ENCODE results near the gene PRKAR2B.
"Not testable (repeated sequence)": the region's sequence is repeated elsewhere in the genome, so short reads cannot be mapped to it uniquely, and the experiment has no call there.

The PRKAR2B gene

DNA sequence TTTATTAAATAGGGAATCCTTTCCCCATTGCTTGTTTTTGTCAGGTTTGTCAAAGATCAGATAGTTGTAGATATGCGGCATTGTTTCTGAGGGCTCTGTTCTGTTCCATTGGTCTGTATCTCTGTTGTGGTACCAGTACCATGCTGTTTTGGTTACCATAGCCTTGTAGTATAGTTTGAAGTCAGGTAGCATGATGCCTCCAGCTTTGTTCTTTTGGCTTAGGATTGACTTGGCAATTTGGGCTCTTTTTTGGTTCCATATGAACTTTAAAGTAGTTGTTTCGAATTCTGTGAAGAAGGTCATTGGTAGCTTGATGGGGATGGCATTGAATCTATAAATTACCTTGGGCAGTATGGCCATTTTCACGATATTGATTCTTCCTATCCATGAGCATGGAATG, 11.6 kb downstream of the PRKAR2B start:
- H3K27me3 ChIP-seq (ENCODE audit: control insufficient read depth in 3 of 3, insufficient read depth in 3 of 3, low read depth in 1 of 3, low read length in 3 of 3); H4K8ac ChIP-seq (ENCODE audit: low read depth, low read length); H3K9ac ChIP-seq (ENCODE audit: low read depth, low read length, poor library complexity); H3K14ac ChIP-seq (ENCODE audit: low read length); DNase-seq (ENCODE audit: low spot score); H3K4me3 ChIP-seq (ENCODE audit: low read length in 2 of 2); H3K18ac ChIP-seq (ENCODE audit: low read length); H3K36me3 ChIP-seq (replicated peaks in 1 of 2; ENCODE audit: control insufficient read depth in 2 of 2, insufficient read depth in 2 of 2, low read length in 2 of 2); H2AFZ ChIP-seq (ENCODE audit: low read length); H3K23ac ChIP-seq (ENCODE audit: low read depth, low read length, poor library complexity); H2AK5ac ChIP-seq (ENCODE audit: low read depth, low read length); H2BK5ac ChIP-seq (ENCODE audit: low read length); H3K4me1 ChIP-seq (ENCODE audit: control insufficient read depth in 2 of 2, insufficient read depth in 1 of 2, low read depth in 1 of 2, low read length in 2 of 2); H3K27ac ChIP-seq (replicated peaks; ENCODE audit: low read length); H3K9me3 ChIP-seq (replicated peaks in 1 of 2; ENCODE audit: control insufficient read depth in 2 of 2, insufficient read depth in 1 of 2, low read depth in 1 of 2, low read length in 2 of 2); H2BK120ac ChIP-seq (ENCODE audit: low read depth, low read length); H3K4ac ChIP-seq (ENCODE audit: low read length); H2BK12ac ChIP-seq (ENCODE audit: low read length); H3K4me2 ChIP-seq (ENCODE audit: insufficient read depth, low read length, poor library complexity, severe bottlenecking); H2BK15ac ChIP-seq (ENCODE audit: low read length); H4K91ac ChIP-seq (ENCODE audit: low read depth, low read length, poor library complexity); H3K79me1 ChIP-seq (ENCODE audit: low read depth, low read length): not testable (repeated sequence)
- WGBS, 2 donors (ENCODE audit: extremely low coverage in 2 of 2, insufficient read length in 2 of 2, insufficient replicate concordance in 1 of 2) = no CpG with 5 or more reads among the region's 3 CpGs

DNA sequence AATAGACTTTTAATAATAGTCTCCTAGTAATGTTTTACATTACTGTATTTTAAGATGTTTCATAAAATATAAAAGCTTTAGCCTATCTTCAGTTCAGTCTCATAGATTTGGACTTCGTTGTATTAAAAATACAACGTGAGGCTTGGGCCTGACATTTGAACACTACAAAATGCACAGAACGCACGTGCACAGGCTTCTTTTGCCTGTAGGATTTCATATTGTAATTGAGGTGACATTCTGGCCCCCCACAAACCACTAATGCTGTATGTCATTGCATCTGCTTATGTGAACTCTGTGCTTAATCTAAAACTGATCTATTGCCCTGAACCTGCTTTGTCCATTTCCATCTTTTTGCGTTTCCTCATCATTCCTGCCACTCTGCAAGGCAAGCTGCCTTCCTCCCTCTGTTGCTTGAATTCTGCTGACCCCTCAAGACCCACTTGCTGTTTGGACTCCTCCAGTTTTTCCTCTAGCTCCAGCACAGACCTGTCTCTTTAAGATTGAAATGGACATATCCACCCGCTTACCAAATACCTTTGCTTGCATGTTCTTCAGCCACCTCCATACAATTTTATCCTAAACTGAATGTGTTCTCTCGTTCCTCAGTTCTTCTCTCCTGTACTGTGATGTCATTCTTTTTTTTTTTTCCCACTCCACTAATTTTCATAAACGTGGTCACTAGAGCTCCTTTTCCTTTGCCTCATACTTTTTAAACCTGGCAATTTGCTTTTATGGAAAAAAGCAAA, 12.4 kb downstream of the PRKAR2B start:
- DNase-seq (ENCODE audit: low spot score) = no peak
- Histone ChIP-seq H4K91ac (ENCODE audit: low read depth, low read length, poor library complexity) (no peak overlapping the region), H3K18ac (ENCODE audit: low read length) (no peak overlapping the region), H3K9ac (ENCODE audit: low read depth, low read length, poor library complexity) (no peak overlapping the region), H3K4ac (ENCODE audit: low read length) (no peak overlapping the region), H2AFZ (ENCODE audit: low read length) (no peak overlapping the region), H3K4me3 (ENCODE audit: low read length in 2 of 2) (no peak overlapping the region), H3K23ac (ENCODE audit: low read depth, low read length, poor library complexity) (no peak overlapping the region), H3K79me1 (ENCODE audit: low read depth, low read length) (no peaks in the 10 kb centered on the region), H3K9me3 (replicated peaks in 1 of 2; ENCODE audit: control insufficient read depth in 2 of 2, insufficient read depth in 1 of 2, low read depth in 1 of 2, low read length in 2 of 2) (no peaks in the 10 kb centered on the region), H3K27me3 (ENCODE audit: control insufficient read depth in 3 of 3, insufficient read depth in 3 of 3, low read depth in 1 of 3, low read length in 3 of 3) (no peaks in the 10 kb centered on the region), H3K36me3 (replicated peaks in 1 of 2; ENCODE audit: control insufficient read depth in 2 of 2, insufficient read depth in 2 of 2, low read length in 2 of 2) (no peaks in the 10 kb centered on the region), H2BK5ac (ENCODE audit: low read length) (no peak overlapping the region), H3K27ac (replicated peaks; ENCODE audit: low read length) (no peak overlapping the region), H2BK15ac (ENCODE audit: low read length) (no peak overlapping the region), H4K8ac (ENCODE audit: low read depth, low read length) (no peak overlapping the region), H3K4me2 (ENCODE audit: insufficient read depth, low read length, poor library complexity, severe bottlenecking) (no peak overlapping the region), H3K4me1 (ENCODE audit: control insufficient read depth in 2 of 2, insufficient read depth in 1 of 2, low read depth in 1 of 2, low read length in 2 of 2) (no peaks in the 10 kb centered on the region), H2BK12ac (ENCODE audit: low read length) (no peak overlapping the region), H3K14ac (ENCODE audit: low read length) (no peak overlapping the region), H2AK5ac (ENCODE audit: low read depth, low read length) (no peak overlapping the region), H2BK120ac (ENCODE audit: low read depth, low read length) (no peak overlapping the region)
- WGBS, 2 donors (ENCODE audit: extremely low coverage in 2 of 2, insufficient read length in 2 of 2, insufficient replicate concordance in 1 of 2) = no CpG with 5 or more reads among the region's 8 CpGs

DNA sequence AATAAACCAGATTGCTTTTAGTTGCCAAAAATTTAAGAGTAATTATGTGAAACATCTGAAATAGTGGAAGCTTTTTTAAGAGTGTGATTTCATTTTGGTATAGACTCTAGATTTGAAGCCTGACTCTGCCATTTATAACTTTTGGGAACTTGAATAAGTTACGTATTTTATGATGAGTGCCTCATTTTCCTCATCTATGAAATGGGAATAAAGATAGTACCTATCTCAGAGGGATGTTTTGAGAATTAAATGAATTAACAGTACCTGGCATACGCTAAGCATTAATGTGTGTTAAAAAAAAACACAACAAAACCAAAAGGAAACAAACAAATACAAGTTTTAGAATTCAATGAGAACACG, 12.9 kb downstream of the PRKAR2B start:
- Histone ChIP-seq H3K79me1 (ENCODE audit: low read depth, low read length) (no peaks in the 10 kb centered on the region), H3K9me3 (replicated peaks in 1 of 2; ENCODE audit: control insufficient read depth in 2 of 2, insufficient read depth in 1 of 2, low read depth in 1 of 2, low read length in 2 of 2) (no peaks in the 10 kb centered on the region), H3K36me3 (replicated peaks in 1 of 2; ENCODE audit: control insufficient read depth in 2 of 2, insufficient read depth in 2 of 2, low read length in 2 of 2) (no peaks in the 10 kb centered on the region), H2BK5ac (ENCODE audit: low read length) (no peak overlapping the region), H3K27me3 (ENCODE audit: control insufficient read depth in 3 of 3, insufficient read depth in 3 of 3, low read depth in 1 of 3, low read length in 3 of 3) (no peaks in the 10 kb centered on the region), H2BK120ac (ENCODE audit: low read depth, low read length) (no peak overlapping the region), H3K4me2 (ENCODE audit: insufficient read depth, low read length, poor library complexity, severe bottlenecking) (no peak overlapping the region), H3K4me3 (ENCODE audit: low read length in 2 of 2) (no peak overlapping the region), H3K14ac (ENCODE audit: low read length) (no peak overlapping the region), H2BK15ac (ENCODE audit: low read length) (no peak overlapping the region), H3K27ac (replicated peaks; ENCODE audit: low read length) (no peak overlapping the region), H2AK5ac (ENCODE audit: low read depth, low read length) (no peak overlapping the region), H3K4me1 (ENCODE audit: control insufficient read depth in 2 of 2, insufficient read depth in 1 of 2, low read depth in 1 of 2, low read length in 2 of 2) (no peaks in the 10 kb centered on the region), H3K9ac (ENCODE audit: low read depth, low read length, poor library complexity) (no peak overlapping the region), H3K23ac (ENCODE audit: low read depth, low read length, poor library complexity) (no peak overlapping the region), H2BK12ac (ENCODE audit: low read length) (no peak overlapping the region), H3K18ac (ENCODE audit: low read length) (no peak overlapping the region), H4K91ac (ENCODE audit: low read depth, low read length, poor library complexity) (no peak overlapping the region), H2AFZ (ENCODE audit: low read length) (no peak overlapping the region), H3K4ac (ENCODE audit: low read length) (no peak overlapping the region), H4K8ac (ENCODE audit: low read depth, low read length) (no peak overlapping the region)
- no CpG with 5 or more reads among the region's 3 CpGs for WGBS, 2 donors (ENCODE audit: extremely low coverage in 2 of 2, insufficient read length in 2 of 2, insufficient replicate concordance in 1 of 2)
- no peak for DNase-seq (ENCODE audit: low spot score)

DNA sequence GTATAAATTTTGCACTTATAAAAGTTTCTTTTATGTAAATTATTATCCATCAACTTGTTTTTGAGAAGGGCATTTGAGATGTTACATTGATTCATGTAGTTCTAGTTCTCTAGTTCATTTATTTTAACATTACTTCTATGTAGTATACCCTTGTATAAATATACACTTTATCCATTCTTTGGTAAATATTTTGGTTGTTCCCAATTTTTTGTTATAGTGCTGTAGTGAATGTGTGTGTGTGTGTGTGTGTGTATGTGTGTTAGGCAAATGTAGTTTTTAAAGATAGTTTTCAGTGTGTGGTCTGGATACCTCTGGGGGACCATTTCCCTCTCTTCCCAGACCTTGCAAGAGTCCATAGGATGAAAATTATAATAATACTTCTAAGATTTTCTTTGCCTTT, 15.0 kb downstream of the PRKAR2B start:
- Histone ChIP-seq H3K4ac (ENCODE audit: low read length) (no peak overlapping the region), H2BK120ac (ENCODE audit: low read depth, low read length) (no peak overlapping the region), H3K4me2 (ENCODE audit: insufficient read depth, low read length, poor library complexity, severe bottlenecking) (no peak overlapping the region), H2AK5ac (ENCODE audit: low read depth, low read length) (no peak overlapping the region), H4K91ac (ENCODE audit: low read depth, low read length, poor library complexity) (no peak overlapping the region), H3K9ac (ENCODE audit: low read depth, low read length, poor library complexity) (no peak overlapping the region), H2BK12ac (ENCODE audit: low read length) (no peak overlapping the region), H3K18ac (ENCODE audit: low read length) (no peak overlapping the region), H3K27ac (replicated peaks; ENCODE audit: low read length) (no peak overlapping the region), H2BK5ac (ENCODE audit: low read length) (no peak overlapping the region), H3K9me3 (replicated peaks in 1 of 2; ENCODE audit: control insufficient read depth in 2 of 2, insufficient read depth in 1 of 2, low read depth in 1 of 2, low read length in 2 of 2) (no peaks in the 10 kb centered on the region), H3K4me3 (ENCODE audit: low read length in 2 of 2) (no peak overlapping the region), H3K27me3 (ENCODE audit: control insufficient read depth in 3 of 3, insufficient read depth in 3 of 3, low read depth in 1 of 3, low read length in 3 of 3) (no peaks in the 10 kb centered on the region), H3K36me3 (replicated peaks in 1 of 2; ENCODE audit: control insufficient read depth in 2 of 2, insufficient read depth in 2 of 2, low read length in 2 of 2) (no peaks in the 10 kb centered on the region), H3K79me1 (ENCODE audit: low read depth, low read length) (no peaks in the 10 kb centered on the region), H2AFZ (ENCODE audit: low read length) (no peak overlapping the region), H3K23ac (ENCODE audit: low read depth, low read length, poor library complexity) (no peak overlapping the region), H3K4me1 (ENCODE audit: control insufficient read depth in 2 of 2, insufficient read depth in 1 of 2, low read depth in 1 of 2, low read length in 2 of 2) (no peaks in the 10 kb centered on the region), H3K14ac (ENCODE audit: low read length) (no peak overlapping the region), H2BK15ac (ENCODE audit: low read length) (no peak overlapping the region), H4K8ac (ENCODE audit: low read depth, low read length) (no peak overlapping the region)
- no peak for DNase-seq (ENCODE audit: low spot score)
